Mesendoderm (in vitro differentiated cells): ENCODE results near the gene CDYL.
"Not testable (repeated sequence)": the region's sequence is repeated elsewhere in the genome, so short reads cannot be mapped to it uniquely, and the experiment has no call there.

Experiments
- DNase-seq: peaks from one replicate; pipeline ENCODE4 v3.0.0; 2013
- H2AK5ac ChIP-seq: 2 replicates; pipeline ENCODE4 v1.6.1; 2013; ENCODE audit warnings: low read length, inconsistent platforms
- H2BK120ac ChIP-seq: 2 replicates; pipeline ENCODE4 v1.6.1; 2013; ENCODE audit warnings: low read depth, mild to moderate bottlenecking, low read length, moderate library complexity, mixed read lengths
- H2BK15ac ChIP-seq: replicated peaks from 2 replicates; pipeline ENCODE4 v1.6.1; 2013; ENCODE audit warnings: low read depth, mild to moderate bottlenecking, moderate library complexity
- H2BK5ac ChIP-seq: 2 replicates; pipeline ENCODE4 v1.6.1; 2013; ENCODE audit warnings: low read length, inconsistent platforms
- H3K18ac ChIP-seq: 2 replicates; pipeline ENCODE4 v1.6.1; 2013; ENCODE audit warnings: mild to moderate bottlenecking, low read length, mixed read lengths
- H3K23ac ChIP-seq: one replicate; pipeline ENCODE4 v1.6.1; 2013; ENCODE audit warnings: low read length
- H3K27ac ChIP-seq: 2 replicates; pipeline ENCODE4 v1.5.1; 2013; ENCODE audit warnings: low read depth, mild to moderate bottlenecking, inconsistent platforms, low read length, moderate library complexity
- H3K27me3 ChIP-seq: 2 replicates; pipeline ENCODE4 v1.6.1; 2013; ENCODE audit warnings: low read length, control low read depth, mild to moderate bottlenecking, inconsistent platforms; ENCODE audit not compliant: insufficient read depth, poor library complexity
- H3K36me3 ChIP-seq: 2 replicates; pipeline ENCODE4 v1.6.1; 2013; ENCODE audit warnings: low read length, inconsistent platforms; ENCODE audit not compliant: control insufficient read depth, insufficient read depth
- H3K4ac ChIP-seq: one replicate; pipeline ENCODE4 v1.6.1; 2013; ENCODE audit warnings: low read depth, mild to moderate bottlenecking, low read length, moderate library complexity
- H3K4me1 ChIP-seq: 2 replicates; pipeline ENCODE4 v1.6.1; 2013; ENCODE audit warnings: low read depth, low read length, inconsistent platforms; ENCODE audit not compliant: control insufficient read depth
- H3K4me2 ChIP-seq: 2 replicates; pipeline ENCODE4 v1.6.1; 2013; ENCODE audit warnings: low read length
- H3K4me3 ChIP-seq: 2 replicates; pipeline ENCODE4 v1.5.1; 2013; ENCODE audit warnings: mild to moderate bottlenecking, low read length
- H3K56ac ChIP-seq: one replicate; pipeline ENCODE4 v1.6.1; 2013; ENCODE audit warnings: low read length
- H3K79me1 ChIP-seq: 2 replicates; pipeline ENCODE4 v1.6.1; 2013; ENCODE audit warnings: low read length, inconsistent platforms
- H3K79me2 ChIP-seq: 2 replicates; pipeline ENCODE4 v1.6.1; 2013; ENCODE audit warnings: mild to moderate bottlenecking, low read length; ENCODE audit not compliant: control insufficient read depth, insufficient read depth
- H3K9ac ChIP-seq: 2 replicates; pipeline ENCODE4 v1.6.1; 2013; ENCODE audit warnings: low read length, inconsistent platforms
- H4K5ac ChIP-seq: one replicate; pipeline ENCODE4 v1.6.1; 2013; ENCODE audit warnings: low read length
- H4K8ac ChIP-seq: one replicate; pipeline ENCODE4 v1.6.1; 2013; ENCODE audit warnings: low read depth, mild to moderate bottlenecking, control low read depth, low read length, moderate library complexity
- WGBS: extraction: QIAGEN DNeasy Blood & Tissue Kit; methylation state at CpG from one replicate; pipeline ENCODE4 v1.1.7; 2013; ENCODE audit warnings: low lambda C conversion rate, missing lambda C conversion rate; ENCODE audit not compliant: insufficient coverage; ENCODE audit errors: extremely low coverage; 5-methylcytosine and 5-hydroxymethylcytosine counted together

Gene CDYL

GRCh38 chr6:4828187-4828698 is 52.0 kb downstream of the CDYL start:
- Histone ChIP-seq H3K4me2 (no peak overlapping the region), H3K18ac (no peak overlapping the region), H3K23ac (no peak overlapping the region), H2BK15ac (no peak overlapping the region), H3K79me1 (peaks cover 4% of the 10 kb centered on the region), H3K56ac (no peak overlapping the region), H3K9ac (no peak overlapping the region), H3K4me1 (no peaks in the 10 kb centered on the region), H2BK5ac (no peak overlapping the region), H3K4me3 (no peak overlapping the region), H3K79me2 (peaks cover 32% of the 10 kb centered on the region), H3K27me3 (no peaks in the 10 kb centered on the region), H2AK5ac (no peak overlapping the region), H3K4ac (no peak overlapping the region), H3K27ac (no peak overlapping the region), H3K36me3 (no peaks in the 10 kb centered on the region), H4K8ac (no peak overlapping the region), H4K5ac (no peak overlapping the region), H2BK120ac (no peak overlapping the region)
- WGBS, result no CpG with 5 or more reads among the region's 3 CpGs
- DNase-seq, result no peak

- Histone ChIP-seq H3K4me2 (no peak overlapping the region), H3K18ac (no peak overlapping the region), H2BK120ac (no peak overlapping the region), H3K79me1 (peaks cover 4% of the 10 kb centered on the region), H4K8ac (no peak overlapping the region), H3K27me3 (no peaks in the 10 kb centered on the region), H2BK5ac (no peak overlapping the region), H3K9ac (no peak overlapping the region), H3K56ac (no peak overlapping the region), H3K4me1 (no peaks in the 10 kb centered on the region), H4K5ac (no peak overlapping the region), H2BK15ac (no peak overlapping the region), H3K4me3 (no peak overlapping the region), H3K4ac (no peak overlapping the region), H3K79me2 (peaks cover 28% of the 10 kb centered on the region), H2AK5ac (no peak overlapping the region), H3K27ac (no peak overlapping the region), H3K23ac (no peak overlapping the region), H3K36me3 (no peaks in the 10 kb centered on the region)
- DNase-seq, result no peak
These were observed 52.9 kb downstream of the CDYL start for GRCh38 chr6:4829089-4829488.

- H2AK5ac ChIP-seq, H2BK120ac ChIP-seq, H2BK15ac ChIP-seq, H3K9ac ChIP-seq, H4K8ac ChIP-seq, H3K56ac ChIP-seq, H3K4me1 ChIP-seq, H3K27me3 ChIP-seq, H3K36me3 ChIP-seq, H3K23ac ChIP-seq, H3K18ac ChIP-seq, H3K4me3 ChIP-seq, H3K79me1 ChIP-seq, H3K4me2 ChIP-seq, H2BK5ac ChIP-seq, H3K4ac ChIP-seq, H3K27ac ChIP-seq, H4K5ac ChIP-seq: not testable (repeated sequence)
- no CpG with 5 or more reads among the region's 13 CpGs for WGBS
- DNase-seq, result peak; percentile 67
- peaks cover 24% of the 10 kb centered on the region for H3K79me2 ChIP-seq
These were observed 59.3 kb downstream of the CDYL start for GRCh38 chr6:4835540-4835939.

DNA sequence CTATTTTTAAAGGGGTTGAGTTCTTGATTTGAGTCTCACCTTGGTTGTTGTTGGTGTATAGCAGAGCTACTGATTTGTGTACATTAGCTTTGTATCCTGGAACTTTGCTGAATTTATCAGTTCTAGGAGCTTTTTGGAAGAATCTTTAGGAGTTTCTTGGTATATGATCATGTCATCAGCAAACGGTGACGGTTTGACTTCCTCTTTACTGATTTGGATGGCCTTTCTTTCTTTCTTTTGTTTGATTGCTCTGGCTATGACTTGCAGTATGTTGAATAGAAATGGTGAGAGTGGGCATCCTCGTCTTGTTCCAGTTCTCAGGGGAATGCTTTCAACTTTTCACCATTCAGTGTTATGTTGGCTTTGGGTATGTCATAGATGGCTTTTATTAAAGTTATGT is 64.0 kb downstream of the CDYL start:
- no peak overlapping the region for H2BK5ac ChIP-seq
- H3K27me3 ChIP-seq, result no peaks in the 10 kb centered on the region
- H3K79me1 ChIP-seq, result peaks cover 13% of the 10 kb centered on the region
- no peak overlapping the region for H3K4me3 ChIP-seq
- H2BK15ac ChIP-seq, result no peak overlapping the region
- H3K18ac ChIP-seq, result no peak overlapping the region
- no peak overlapping the region for H3K23ac ChIP-seq
- no peak overlapping the region for H3K4ac ChIP-seq
- H3K4me1 ChIP-seq, result no peaks in the 10 kb centered on the region
- no peak overlapping the region for H3K9ac ChIP-seq
- no peak overlapping the region for H3K56ac ChIP-seq
- H3K79me2 ChIP-seq, result peaks cover 47% of the 10 kb centered on the region
- no peak overlapping the region for H3K27ac ChIP-seq
- no peak for DNase-seq
- no peaks in the 10 kb centered on the region for H3K36me3 ChIP-seq
- no peak overlapping the region for H4K8ac ChIP-seq
- no peak overlapping the region for H2BK120ac ChIP-seq
- no peak overlapping the region for H2AK5ac ChIP-seq
- WGBS, result no CpG with 5 or more reads among the region's 3 CpGs
- H3K4me2 ChIP-seq, result no peak overlapping the region
- no peak overlapping the region for H4K5ac ChIP-seq

DNA sequence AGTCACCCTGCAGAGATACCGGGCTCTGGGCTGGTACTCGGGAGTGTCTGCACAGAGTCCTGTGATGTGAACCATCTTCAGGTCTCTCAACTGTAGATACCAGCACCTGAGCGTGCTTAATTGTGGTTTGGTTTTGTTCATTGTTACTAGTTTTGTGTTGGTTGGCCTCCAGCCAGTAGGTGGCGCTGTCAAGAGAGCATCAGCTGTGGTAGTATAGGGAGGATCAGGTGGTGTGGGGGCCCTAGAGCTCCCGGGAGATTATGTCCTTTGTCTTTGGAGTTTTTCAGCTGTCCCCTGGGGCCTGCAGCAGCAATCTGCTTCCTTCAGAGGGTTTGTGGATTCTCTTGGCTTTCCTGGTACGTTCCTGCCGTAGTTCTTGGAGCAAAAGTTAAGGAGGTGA is 67.9 kb downstream of the CDYL start:
- no peak overlapping the region for H3K4me2 ChIP-seq
- H3K79me2 ChIP-seq, result peaks cover 43% of the 10 kb centered on the region
- H3K36me3 ChIP-seq, result no peaks in the 10 kb centered on the region
- H4K8ac ChIP-seq, result no peak overlapping the region
- no CpG with 5 or more reads among the region's 7 CpGs for WGBS
- H3K4me3 ChIP-seq, result no peak overlapping the region
- no peak overlapping the region for H2BK15ac ChIP-seq
- no peaks in the 10 kb centered on the region for H3K4me1 ChIP-seq
- no peak overlapping the region for H3K18ac ChIP-seq
- no peak overlapping the region for H3K23ac ChIP-seq
- peaks cover 10% of the 10 kb centered on the region for H3K79me1 ChIP-seq
- no peaks in the 10 kb centered on the region for H3K27me3 ChIP-seq
- H2BK5ac ChIP-seq, result no peak overlapping the region
- H2AK5ac ChIP-seq, result no peak overlapping the region
- no peak overlapping the region for H3K9ac ChIP-seq
- H4K5ac ChIP-seq, result no peak overlapping the region
- no peak overlapping the region for H3K27ac ChIP-seq
- H3K56ac ChIP-seq, result no peak overlapping the region
- peak; percentile 67 for DNase-seq
- no peak overlapping the region for H3K4ac ChIP-seq
- no peak overlapping the region for H2BK120ac ChIP-seq

- WGBS, result no CpG with 5 or more reads among the region's 2 CpGs
- Histone ChIP-seq H4K8ac (no peak overlapping the region), H3K4me3 (no peak overlapping the region), H4K5ac (no peak overlapping the region), H2BK5ac (no peak overlapping the region), H3K18ac (no peak overlapping the region), H3K79me2 (peaks cover 47% of the 10 kb centered on the region), H3K9ac (no peak overlapping the region), H3K27me3 (no peaks in the 10 kb centered on the region), H3K36me3 (no peaks in the 10 kb centered on the region), H2AK5ac (no peak overlapping the region), H3K27ac (no peak overlapping the region), H3K4me1 (no peaks in the 10 kb centered on the region), H3K4me2 (no peak overlapping the region), H2BK15ac (no peak overlapping the region), H3K4ac (no peak overlapping the region), H3K79me1 (peaks cover 15% of the 10 kb centered on the region), H3K23ac (no peak overlapping the region), H3K56ac (no peak overlapping the region), H2BK120ac (no peak overlapping the region)
- DNase-seq, result no peak
These were observed 70.2 kb downstream of the CDYL start for GRCh38 chr6:4846387-4846786.
